Liver (tissue), 9 donors: ENCODE measurements around the gene C8B. TPM values are rescaled to one million over a fixed set of nuclear protein-coding genes. Genes with fewer than 3 reads are reported as not detected.
A peak's percentile ranks its signal among the peaks of the same experiment; 100 is the strongest.

ENCODE experiments used
- DNase-seq: peaks from one replicate; pipeline ENCODE4 v3.0.0-alpha.2; 2017; ENCODE audit warnings: low spot score
- H3K27ac ChIP-seq, 2 donors: one replicate each; pipeline ENCODE4 v1.7.0; 2013; ENCODE audit warnings: inconsistent platforms in 2 of 2, low read length in 2 of 2, control low read depth in 1 of 2, low read depth in 1 of 2, mild to moderate bottlenecking in 1 of 2
- H3K27me3 ChIP-seq, 4 donors: one replicate each; pipeline versions ENCODE4 v1.6.1 to v1.7.0; 2013; ENCODE audit warnings: low read length in 3 of 4, inconsistent platforms in 1 of 4, mild to moderate bottlenecking in 1 of 4, moderate library complexity in 1 of 4; ENCODE audit not compliant: control insufficient read depth in 4 of 4, insufficient read depth in 4 of 4
- H3K36me3 ChIP-seq, 4 donors: one replicate each; pipeline versions ENCODE4 v1.6.1 to v1.7.0; 2013; ENCODE audit warnings: low read length in 3 of 4, mild to moderate bottlenecking in 3 of 4, low read depth in 1 of 4, moderate library complexity in 1 of 4; ENCODE audit not compliant: control insufficient read depth in 4 of 4, insufficient read depth in 3 of 4
- H3K4me1 ChIP-seq, 4 donors: one replicate each; pipeline versions ENCODE4 v1.6.1 to v1.7.0; 2013; ENCODE audit warnings: low read length in 3 of 4, mild to moderate bottlenecking in 3 of 4, moderate library complexity in 1 of 4; ENCODE audit not compliant: control insufficient read depth in 4 of 4, insufficient read depth in 4 of 4
- H3K4me3 ChIP-seq, 3 donors: one replicate each; pipeline versions ENCODE4 v1.6.1 to v1.7.0; 2013; ENCODE audit warnings: low read length in 3 of 3, control low read depth in 1 of 3, low read depth in 1 of 3, mild to moderate bottlenecking in 1 of 3
- H3K9ac ChIP-seq, 2 donors: one replicate each; pipeline ENCODE4 v1.7.0; 2013; ENCODE audit warnings: low read length in 2 of 2, mild to moderate bottlenecking in 2 of 2, moderate library complexity in 2 of 2, control low read depth in 1 of 2, low read depth in 1 of 2
- H3K9me3 ChIP-seq, 4 donors: one replicate each; pipeline versions ENCODE4 v1.6.1 to v1.7.0; 2013; ENCODE audit warnings: low read length in 3 of 4; ENCODE audit not compliant: control insufficient read depth in 4 of 4
- EGR1 ChIP-seq, 2 donors: IDR thresholded peaks; 2 replicates each; pipeline ENCODE4 v1.6.1; 2016 to 2018; ENCODE audit warnings: antibody characterized with exemption in 2 of 2, low read depth in 2 of 2
- FOXA1 ChIP-seq: IDR thresholded peaks from 2 replicates; pipeline ENCODE4 v1.6.1; 2016; ENCODE audit warnings: antibody characterized with exemption
- FOXA2 ChIP-seq: IDR thresholded peaks from 2 replicates; pipeline ENCODE4 v1.6.1; 2016; ENCODE audit warnings: antibody characterized with exemption
- GABPA ChIP-seq, 2 donors: IDR thresholded peaks in 1 of 2; conservative IDR thresholded peaks in 1 of 2; 2 replicates each; pipeline ENCODE4 v1.6.1; 2016; ENCODE audit warnings: antibody characterized with exemption in 2 of 2, mild to moderate bottlenecking in 1 of 2, moderate library complexity in 1 of 2
- HNF4A ChIP-seq, 2 donors: conservative IDR thresholded peaks; 2 replicates each; pipeline ENCODE4 v1.6.1; 2016; ENCODE audit warnings: antibody characterized with exemption in 2 of 2, mild to moderate bottlenecking in 2 of 2
- HNF4G ChIP-seq: IDR thresholded peaks from 2 replicates; pipeline ENCODE4 v1.6.1; 2016; ENCODE audit warnings: antibody characterized with exemption
- JUND ChIP-seq, 2 donors: IDR thresholded peaks; 2 replicates each; pipeline ENCODE4 v1.6.1; 2016; ENCODE audit warnings: antibody characterized with exemption in 2 of 2
- NR2F2 ChIP-seq: IDR thresholded peaks from 2 replicates; pipeline ENCODE4 v1.6.1; 2016; ENCODE audit warnings: antibody characterized with exemption
- RAD21 ChIP-seq, 2 donors: IDR thresholded peaks; 2 replicates each; pipeline ENCODE4 v1.6.1; 2016; ENCODE audit warnings: antibody characterized with exemption in 2 of 2, mild to moderate bottlenecking in 2 of 2
- RXRA ChIP-seq, 2 donors: IDR thresholded peaks; 2 replicates each; pipeline ENCODE4 v1.6.1; 2017 to 2018; ENCODE audit warnings: antibody characterized with exemption in 2 of 2, mild to moderate bottlenecking in 1 of 2
- SP1 ChIP-seq: IDR thresholded peaks from 2 replicates; pipeline ENCODE4 v1.6.1; 2018; ENCODE audit warnings: antibody characterized with exemption, mild to moderate bottlenecking
- TAF1 ChIP-seq: conservative IDR thresholded peaks from 2 replicates; pipeline ENCODE4 v1.6.1; 2016; ENCODE audit warnings: antibody characterized with exemption, mild to moderate bottlenecking
- YY1 ChIP-seq: IDR thresholded peaks from 2 replicates; pipeline ENCODE4 v1.6.1; 2016; ENCODE audit warnings: antibody characterized with exemption, mild to moderate bottlenecking
- WGBS: extraction: QIAGEN DNeasy Blood & Tissue Kit; methylation state at CpG from one replicate; pipeline ENCODE4 v1.1.7; 2013; 5-methylcytosine and 5-hydroxymethylcytosine counted together
- polyA plus RNA-seq, 2 donors: library from polyadenylated mRNA; stranded (reverse) in 1 of 2; unstranded in 1 of 2; fragments of 200-250 nt in 1 of 2; fragments of >200 nt in 1 of 2; fragmentation: Nextera tagmentation in 1 of 2; extraction: Ambion mirVana in 1 of 2; gene quantifications; one replicate each; pipeline versions ENCODE4 v1.2.1 to v1.2.3, GENCODE V29; 2013 to 2015
- total RNA-seq, 2 donors: library from RNA; depleted of rRNA; stranded (reverse); fragments of >200 nt; gene quantifications; one replicate each; pipeline ENCODE4 v1.2.3, GENCODE V29; 2014
- TF ChIP-seq, protein P1 (sequence below): IDR thresholded peaks from 2 replicates; pipeline ENCODE4 v1.6.1; 2016; ENCODE audit warnings: antibody characterized with exemption
- TF ChIP-seq, protein P2 (sequence below): IDR thresholded peaks from 2 replicates; pipeline ENCODE4 v1.6.1; 2016; ENCODE audit warnings: antibody characterized with exemption, mild to moderate bottlenecking
- TF ChIP-seq, protein P3 (sequence below): IDR thresholded peaks from 2 replicates; pipeline ENCODE4 v1.6.1; 2016; ENCODE audit warnings: antibody characterized with exemption
- TF ChIP-seq, protein P4 (sequence below): fragments of 150-350 bp; IDR thresholded peaks from 2 replicates; pipeline ENCODE4 v1.5.1; 2017; ENCODE audit warnings: improper control_type of control experiment, low read depth, low read length; ENCODE audit not compliant: missing input control
- TF ChIP-seq, protein P5 (sequence below): IDR thresholded peaks from 2 replicates; pipeline ENCODE4 v1.6.1; 2016; ENCODE audit warnings: antibody characterized with exemption
- donor health status: healthy.
- donor health status: healthy.
- donor health status: healthy.
- donor health status: healthy.
- donor health status: healthy.

Gene C8B
- total and polyA plus RNA-seq, 4 donors, result 151 to 703 (median 356) TPM

DNA sequence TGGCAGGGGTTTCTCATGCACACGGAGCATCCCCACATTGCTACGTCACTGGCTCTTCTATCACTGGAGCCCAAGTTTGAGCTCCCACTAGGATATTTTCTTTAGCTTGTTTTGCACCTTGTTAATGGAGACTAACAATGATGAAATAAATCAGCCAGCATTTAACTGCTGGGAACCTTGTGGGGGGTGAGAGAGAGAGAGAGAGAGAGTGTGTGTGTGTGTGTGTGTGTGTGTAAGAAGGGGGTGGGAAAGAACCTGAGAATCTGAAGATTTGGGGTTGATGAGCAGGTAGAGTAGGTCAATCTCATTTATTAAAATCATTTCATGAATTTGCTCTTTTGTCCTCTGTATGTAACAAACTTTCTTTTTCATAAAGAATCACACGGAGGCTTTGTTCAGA, 624 bp downstream of the C8B start (continued):
- TF ChIP-seq, protein P1, sequence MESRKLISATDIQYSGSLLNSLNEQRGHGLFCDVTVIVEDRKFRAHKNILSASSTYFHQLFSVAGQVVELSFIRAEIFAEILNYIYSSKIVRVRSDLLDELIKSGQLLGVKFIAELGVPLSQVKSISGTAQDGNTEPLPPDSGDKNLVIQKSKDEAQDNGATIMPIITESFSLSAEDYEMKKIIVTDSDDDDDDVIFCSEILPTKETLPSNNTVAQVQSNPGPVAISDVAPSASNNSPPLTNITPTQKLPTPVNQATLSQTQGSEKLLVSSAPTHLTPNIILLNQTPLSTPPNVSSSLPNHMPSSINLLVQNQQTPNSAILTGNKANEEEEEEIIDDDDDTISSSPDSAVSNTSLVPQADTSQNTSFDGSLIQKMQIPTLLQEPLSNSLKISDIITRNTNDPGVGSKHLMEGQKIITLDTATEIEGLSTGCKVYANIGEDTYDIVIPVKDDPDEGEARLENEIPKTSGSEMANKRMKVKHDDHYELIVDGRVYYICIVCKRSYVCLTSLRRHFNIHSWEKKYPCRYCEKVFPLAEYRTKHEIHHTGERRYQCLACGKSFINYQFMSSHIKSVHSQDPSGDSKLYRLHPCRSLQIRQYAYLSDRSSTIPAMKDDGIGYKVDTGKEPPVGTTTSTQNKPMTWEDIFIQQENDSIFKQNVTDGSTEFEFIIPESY, result no peak
- TF ChIP-seq TAF1 (no peak), RXRA (IDR thresholded peaks at IDR 0.05) (no peak), SP1 (no peak)

DNA sequence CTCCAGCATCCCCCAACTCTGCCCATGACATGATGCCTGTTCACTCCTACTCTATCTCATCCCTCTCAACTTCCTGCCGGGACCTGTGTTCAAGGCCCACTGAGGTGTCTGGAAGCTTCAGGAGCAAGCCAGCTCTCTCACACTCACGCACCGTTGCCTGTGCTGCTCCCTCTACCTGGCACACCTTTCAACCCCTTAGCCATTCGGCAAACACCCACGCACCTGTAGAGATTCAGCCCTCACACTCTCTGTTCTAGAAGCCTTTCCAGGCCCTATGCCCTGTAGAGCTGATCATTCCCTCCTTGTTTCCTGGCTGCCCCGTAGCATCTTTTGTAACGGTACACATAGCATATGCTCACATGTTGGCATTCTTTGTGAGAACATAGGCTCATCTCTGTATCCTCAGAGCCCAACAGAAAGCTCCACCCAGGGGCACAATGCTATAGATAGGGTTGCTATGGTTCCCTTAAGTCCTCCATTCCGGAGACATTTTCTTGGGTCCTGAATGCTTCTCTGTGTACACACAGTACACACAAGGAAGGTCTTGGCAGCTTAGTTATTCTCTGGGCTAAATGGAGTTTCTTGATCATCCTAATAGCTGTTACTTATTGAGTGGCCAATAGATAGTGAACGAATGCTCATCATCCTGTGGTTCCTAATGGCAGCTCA, 1.3 kb downstream of the C8B start:
- H3K9me3 ChIP-seq, result no peaks in the 10 kb centered on the region
- H3K4me1 ChIP-seq, result peaks cover 3 to 55% (median 24%) of the 10 kb centered on the region in 4 donors
- DNase-seq, result no peak
- peak overlapping the region; percentile 76 to 99 for H3K9ac ChIP-seq
- H3K27ac ChIP-seq, result peak overlapping the region; percentile 91 to 93
- H3K4me3 ChIP-seq, result peak overlapping the region; percentile 59 to 93 (median 90)
- peaks cover 0 to 10% (median 3%) of the 10 kb centered on the region in 4 donors for H3K36me3 ChIP-seq
- WGBS, result 34% methylated on average over 9 of the region's 9 CpGs
- TF ChIP-seq HNF4A (conservative IDR thresholded peaks at IDR 0.05) (no peak), EGR1 (IDR thresholded peaks at IDR 0.05; ENCODE audit: low read depth in 2 of 2) (peak; percentile 69 to 71), TAF1 (no peak), YY1 (peak; percentile 14)
- no peaks in the 10 kb centered on the region for H3K27me3 ChIP-seq

DNA sequence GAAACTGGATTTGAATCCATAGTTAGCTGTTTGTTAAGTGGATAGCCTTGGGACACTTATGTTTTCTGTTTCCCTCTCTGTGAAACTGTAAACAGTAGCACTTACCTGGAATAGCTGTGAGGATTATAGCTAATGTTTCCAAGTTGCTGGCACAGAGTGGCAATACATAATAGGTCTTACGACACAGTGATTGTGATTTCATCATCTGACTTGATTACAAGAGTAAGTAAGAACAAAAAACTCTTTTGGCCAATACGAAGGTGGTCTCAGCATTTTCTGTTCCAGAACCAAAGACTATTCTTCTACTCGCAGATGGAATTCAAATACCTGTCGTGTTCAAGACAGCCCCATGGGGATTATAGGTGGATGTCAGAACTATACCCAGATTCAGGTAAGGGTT, 2.1 kb downstream of the C8B start:
- Histone ChIP-seq H3K4me1 (peaks cover 3 to 57% (median 30%) of the 10 kb centered on the region in 4 donors), H3K36me3 (peaks cover 0 to 18% (median 7%) of the 10 kb centered on the region in 4 donors), H3K4me3 (peak overlapping the region; percentile 59 to 93 (median 90)), H3K9me3 (no peaks in the 10 kb centered on the region), H3K27ac (peak overlapping the region; percentile 91 to 93), H3K9ac (peak overlapping the region; percentile 76 to 99), H3K27me3 (no peaks in the 10 kb centered on the region)
- TF ChIP-seq, protein P2, sequence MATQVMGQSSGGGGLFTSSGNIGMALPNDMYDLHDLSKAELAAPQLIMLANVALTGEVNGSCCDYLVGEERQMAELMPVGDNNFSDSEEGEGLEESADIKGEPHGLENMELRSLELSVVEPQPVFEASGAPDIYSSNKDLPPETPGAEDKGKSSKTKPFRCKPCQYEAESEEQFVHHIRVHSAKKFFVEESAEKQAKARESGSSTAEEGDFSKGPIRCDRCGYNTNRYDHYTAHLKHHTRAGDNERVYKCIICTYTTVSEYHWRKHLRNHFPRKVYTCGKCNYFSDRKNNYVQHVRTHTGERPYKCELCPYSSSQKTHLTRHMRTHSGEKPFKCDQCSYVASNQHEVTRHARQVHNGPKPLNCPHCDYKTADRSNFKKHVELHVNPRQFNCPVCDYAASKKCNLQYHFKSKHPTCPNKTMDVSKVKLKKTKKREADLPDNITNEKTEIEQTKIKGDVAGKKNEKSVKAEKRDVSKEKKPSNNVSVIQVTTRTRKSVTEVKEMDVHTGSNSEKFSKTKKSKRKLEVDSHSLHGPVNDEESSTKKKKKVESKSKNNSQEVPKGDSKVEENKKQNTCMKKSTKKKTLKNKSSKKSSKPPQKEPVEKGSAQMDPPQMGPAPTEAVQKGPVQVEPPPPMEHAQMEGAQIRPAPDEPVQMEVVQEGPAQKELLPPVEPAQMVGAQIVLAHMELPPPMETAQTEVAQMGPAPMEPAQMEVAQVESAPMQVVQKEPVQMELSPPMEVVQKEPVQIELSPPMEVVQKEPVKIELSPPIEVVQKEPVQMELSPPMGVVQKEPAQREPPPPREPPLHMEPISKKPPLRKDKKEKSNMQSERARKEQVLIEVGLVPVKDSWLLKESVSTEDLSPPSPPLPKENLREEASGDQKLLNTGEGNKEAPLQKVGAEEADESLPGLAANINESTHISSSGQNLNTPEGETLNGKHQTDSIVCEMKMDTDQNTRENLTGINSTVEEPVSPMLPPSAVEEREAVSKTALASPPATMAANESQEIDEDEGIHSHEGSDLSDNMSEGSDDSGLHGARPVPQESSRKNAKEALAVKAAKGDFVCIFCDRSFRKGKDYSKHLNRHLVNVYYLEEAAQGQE, result peak; percentile 62
- TF ChIP-seq RXRA (IDR thresholded peaks at IDR 0.05), result peak; percentile 45 to 63
- peak; percentile 73 for TF ChIP-seq TAF1
- no peak for TF ChIP-seq EGR1 (IDR thresholded peaks at IDR 0.05; ENCODE audit: low read depth in 2 of 2)
- TF ChIP-seq FOXA2, result no peak
- TF ChIP-seq GABPA (IDR thresholded peaks at IDR 0.05 in 1 of 2, conservative IDR thresholded peaks at IDR 0.05 in 1 of 2), result no peak
- TF ChIP-seq YY1, result no peak
- TF ChIP-seq, protein P3, sequence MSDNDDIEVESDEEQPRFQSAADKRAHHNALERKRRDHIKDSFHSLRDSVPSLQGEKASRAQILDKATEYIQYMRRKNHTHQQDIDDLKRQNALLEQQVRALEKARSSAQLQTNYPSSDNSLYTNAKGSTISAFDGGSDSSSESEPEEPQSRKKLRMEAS, result no peak
- TF ChIP-seq, protein P1, result peak; percentile 30
- TF ChIP-seq RAD21 (IDR thresholded peaks at IDR 0.05), result peak; percentile 35 to 50
- TF ChIP-seq, protein P4, sequence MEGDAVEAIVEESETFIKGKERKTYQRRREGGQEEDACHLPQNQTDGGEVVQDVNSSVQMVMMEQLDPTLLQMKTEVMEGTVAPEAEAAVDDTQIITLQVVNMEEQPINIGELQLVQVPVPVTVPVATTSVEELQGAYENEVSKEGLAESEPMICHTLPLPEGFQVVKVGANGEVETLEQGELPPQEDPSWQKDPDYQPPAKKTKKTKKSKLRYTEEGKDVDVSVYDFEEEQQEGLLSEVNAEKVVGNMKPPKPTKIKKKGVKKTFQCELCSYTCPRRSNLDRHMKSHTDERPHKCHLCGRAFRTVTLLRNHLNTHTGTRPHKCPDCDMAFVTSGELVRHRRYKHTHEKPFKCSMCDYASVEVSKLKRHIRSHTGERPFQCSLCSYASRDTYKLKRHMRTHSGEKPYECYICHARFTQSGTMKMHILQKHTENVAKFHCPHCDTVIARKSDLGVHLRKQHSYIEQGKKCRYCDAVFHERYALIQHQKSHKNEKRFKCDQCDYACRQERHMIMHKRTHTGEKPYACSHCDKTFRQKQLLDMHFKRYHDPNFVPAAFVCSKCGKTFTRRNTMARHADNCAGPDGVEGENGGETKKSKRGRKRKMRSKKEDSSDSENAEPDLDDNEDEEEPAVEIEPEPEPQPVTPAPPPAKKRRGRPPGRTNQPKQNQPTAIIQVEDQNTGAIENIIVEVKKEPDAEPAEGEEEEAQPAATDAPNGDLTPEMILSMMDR, result no peak
- no peak for TF ChIP-seq NR2F2
- TF ChIP-seq SP1, result peak; percentile 53
- TF ChIP-seq HNF4G, result no peak
- peak in 1 of 2 donors; percentile 41 for TF ChIP-seq JUND (IDR thresholded peaks at IDR 0.05)
- TF ChIP-seq, protein P5, sequence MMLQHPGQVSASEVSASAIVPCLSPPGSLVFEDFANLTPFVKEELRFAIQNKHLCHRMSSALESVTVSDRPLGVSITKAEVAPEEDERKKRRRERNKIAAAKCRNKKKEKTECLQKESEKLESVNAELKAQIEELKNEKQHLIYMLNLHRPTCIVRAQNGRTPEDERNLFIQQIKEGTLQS, result peak; percentile 83
- TF ChIP-seq HNF4A (conservative IDR thresholded peaks at IDR 0.05), result peak; percentile 3 to 63
- TF ChIP-seq FOXA1, result no peak
- 39% methylated on average over 4 of the region's 4 CpGs for WGBS
- DNase-seq, result no peak
